Right cardiac atrium (tissue), 5 donors: ENCODE results near the gene PLK3. TPM values are rescaled to one million over a fixed set of nuclear protein-coding genes. Genes with fewer than 3 reads are reported as not detected.
A peak's percentile ranks its signal among the peaks of the same experiment; 100 is the strongest.

Experiments
- ATAC-seq, 2 donors: fragments of 200-7000 bp; cut with Tn5 transposase; one replicate each; pipeline versions ENCODE4 v1.8.0 to v1.9.1; 2020; ENCODE audit warnings: moderate library complexity in 2 of 2, mild to moderate bottlenecking in 1 of 2
- DNase-seq, 3 donors: peaks; one replicate each; pipeline ENCODE4 v3.0.0-alpha.2; 2020
- H3K27ac ChIP-seq: one replicate; pipeline ENCODE4 v1.5.1; 2013; ENCODE audit warnings: mild to moderate bottlenecking, low read length, control low read depth, moderate library complexity
- H3K27me3 ChIP-seq: one replicate; pipeline ENCODE4 v1.6.1; 2013; ENCODE audit not compliant: control insufficient read depth, insufficient read depth
- H3K4me1 ChIP-seq: one replicate; pipeline ENCODE4 v1.6.1; 2013; ENCODE audit warnings: low read length; ENCODE audit not compliant: control insufficient read depth, insufficient read depth
- H3K4me3 ChIP-seq: one replicate; pipeline ENCODE4 v1.5.1; 2013; ENCODE audit warnings: low read length, control low read depth
- H3K9me3 ChIP-seq: one replicate; pipeline ENCODE4 v1.6.1; 2013; ENCODE audit warnings: low read length; ENCODE audit not compliant: control insufficient read depth
- WGBS: extraction: QIAGEN DNeasy Blood & Tissue Kit; methylation state at CpG from one replicate; pipeline ENCODE4 v1.1.7; 2013; 5-methylcytosine and 5-hydroxymethylcytosine counted together
- intact Hi-C, 4 donors: fragments of 100-400 bp; cut with DNase I; formaldehyde crosslinking; loops; one replicate each; pipeline versions ENCODE4 v1.11.0 to v1.14.0; 2022 to 2023
- polyA plus RNA-seq: library from polyadenylated mRNA; stranded (reverse); fragments of 200-250 nt; gene quantifications from one replicate; pipeline ENCODE4 v1.2.3, GENCODE V29; 2013
- total RNA-seq, 4 donors: library from RNA; stranded (reverse); fragmentation: NEBNext Ultra II Directional; extraction: Animal tissue kit (Norgen Biotek cat#: 25700); gene quantifications; one replicate each; pipeline ENCODE4 v1.2.1, GENCODE V29; 2021
- donor health status: healthy with polysubstance abuse.
- donor health status: DM: no; HTN: yes; CAD: no.
- donor health status: DM: no; HTN: no; CAD: no.
- donor health status: DM: no; HTN: yes; CAD: no; lungs with severe emphysema.
- donor health status: DM: yes; HTN: yes; CAD: no.

PLK3 gene
- total and polyA plus RNA-seq, 5 donors: 6.0 to 11.4 (median 8.2) TPM

DNA sequence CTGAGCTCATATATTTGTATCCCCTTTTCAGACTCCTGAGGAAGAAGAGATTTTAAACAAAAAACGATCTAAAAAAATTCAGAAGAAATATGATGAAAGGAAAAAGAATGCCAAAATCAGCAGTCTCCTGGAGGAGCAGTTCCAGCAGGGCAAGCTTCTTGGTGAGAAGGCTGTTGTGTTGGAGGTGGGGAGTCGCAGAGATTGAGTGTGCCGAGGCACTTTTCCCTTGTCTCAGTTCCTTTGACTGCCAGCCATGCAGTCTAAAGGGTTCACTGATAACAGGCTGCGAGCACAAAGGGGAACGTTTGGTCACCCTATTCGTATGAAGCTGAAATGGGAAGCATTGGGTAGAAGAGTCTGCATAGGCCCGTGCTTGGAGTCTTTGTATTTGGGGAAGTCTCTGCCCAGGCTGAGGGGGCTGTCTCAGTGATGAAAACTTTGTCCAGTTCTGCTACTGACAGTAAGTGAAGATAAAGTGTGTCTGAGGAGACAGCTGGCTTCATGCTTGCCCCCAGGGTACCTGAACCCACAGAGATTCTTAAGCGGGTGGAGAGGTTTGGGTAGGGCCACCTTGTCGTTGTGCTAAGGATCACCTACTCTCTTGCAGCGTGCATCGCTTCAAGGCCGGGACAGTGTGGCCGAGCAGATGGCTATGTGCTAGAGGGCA is 22.1 kb upstream of the PLK3 start:
- DNase-seq (peak in 1 of 3 donors; percentile 22), ATAC-seq (no peak)
- Histone ChIP-seq H3K27ac (no peak overlapping the region), H3K4me1 (no peaks in the 10 kb centered on the region), H3K4me3 (no peak overlapping the region), H3K9me3 (no peaks in the 10 kb centered on the region), H3K27me3 (no peaks in the 10 kb centered on the region)
- intact Hi-C loops: no loop called here
- 63% methylated on average over 13 of the region's 13 CpGs for whole genome bisulfite sequencing

DNA sequence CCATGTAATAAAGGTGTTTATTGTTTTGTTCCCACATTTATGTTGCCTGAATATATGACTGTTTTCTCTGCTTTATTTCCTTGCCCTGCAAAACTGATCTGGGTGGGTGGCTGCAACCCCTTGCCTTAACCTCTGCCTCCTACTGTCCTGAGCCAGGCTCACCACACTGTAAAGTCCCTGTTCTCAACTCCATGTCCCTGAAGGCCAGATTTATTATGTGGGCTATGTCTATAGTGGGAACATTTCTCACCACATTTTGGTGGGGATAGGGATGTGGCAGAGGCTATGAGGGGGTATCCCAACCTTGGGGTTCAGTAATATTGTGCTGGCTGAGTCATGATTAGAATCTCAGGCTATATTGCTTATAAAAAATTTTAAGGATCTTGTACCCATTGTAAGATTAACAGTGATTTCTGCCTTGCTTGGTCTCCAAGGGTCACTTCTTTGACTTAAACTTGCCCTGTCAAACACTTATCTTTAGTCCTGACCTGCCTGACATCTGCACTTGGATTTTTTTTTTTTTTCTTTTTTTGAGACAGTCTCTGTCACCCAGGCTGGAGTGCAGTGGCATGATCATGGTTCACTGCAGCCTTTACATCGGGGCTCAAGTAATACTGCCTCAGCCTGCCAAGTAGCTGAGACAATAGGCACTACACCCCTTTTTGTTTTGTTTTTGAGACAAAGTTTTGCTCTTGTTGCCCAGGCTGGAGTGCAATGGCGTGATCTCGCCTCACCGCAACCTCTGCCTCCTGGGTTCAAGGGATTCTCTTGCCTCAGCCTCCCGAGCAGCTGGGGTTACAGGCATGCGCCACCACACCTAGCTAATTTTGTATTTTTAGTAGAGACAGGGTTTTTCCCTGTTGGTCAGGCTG is 21.2 kb upstream of the PLK3 start:
- ATAC-seq: no peak
- WGBS: 93% methylated on average over 6 of the region's 6 CpGs
- peak in 1 of 3 donors; percentile 1 for DNase-seq
- Histone ChIP-seq H3K4me1 (no peaks in the 10 kb centered on the region), H3K27me3 (no peaks in the 10 kb centered on the region), H3K9me3 (no peaks in the 10 kb centered on the region), H3K4me3 (no peak overlapping the region), H3K27ac (no peak overlapping the region)
- intact Hi-C loops: no loop called here

DNA sequence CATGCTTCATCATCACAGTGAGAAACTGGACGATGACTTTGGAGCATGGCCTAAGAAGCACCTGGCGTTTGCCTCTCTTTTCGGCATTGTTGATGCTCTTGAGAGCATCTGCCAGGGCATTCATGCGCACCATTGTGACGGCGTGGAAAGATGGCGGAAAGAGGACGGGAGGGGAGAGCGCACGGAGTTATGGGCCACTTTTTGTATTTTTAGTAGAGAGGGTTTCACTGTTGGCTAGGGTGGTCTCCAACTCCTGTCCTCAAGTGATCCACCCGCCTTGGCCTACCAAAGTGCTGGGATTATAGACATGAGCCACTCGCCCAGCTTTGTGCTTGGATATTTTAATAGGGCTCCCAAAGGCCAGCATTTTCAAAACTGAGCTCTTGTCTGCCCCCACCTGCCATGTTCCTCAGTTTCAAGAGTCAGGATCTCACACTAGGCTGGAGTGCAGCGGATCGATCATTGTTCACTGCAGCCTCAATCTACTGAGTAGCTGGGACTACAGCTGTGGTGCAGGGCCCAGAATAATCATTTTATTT is 19.5 kb upstream of the PLK3 start:
- intact Hi-C loops: loop anchor here in 1 of 4 donors (10.0 kb wide), 1 partner anchor 54 kb away; no protein-coding TSS in a partner anchor
- 91% methylated on average over 14 of the region's 14 CpGs for WGBS
- H3K9me3 ChIP-seq: no peaks in the 10 kb centered on the region
- peaks cover 2% of the 10 kb centered on the region for H3K4me1 ChIP-seq
- no peak for ATAC-seq
- no peak overlapping the region for H3K27ac ChIP-seq
- H3K4me3 ChIP-seq: no peak overlapping the region
- no peaks in the 10 kb centered on the region for H3K27me3 ChIP-seq
- peak in 1 of 3 donors; percentile 16 for DNase-seq

DNA sequence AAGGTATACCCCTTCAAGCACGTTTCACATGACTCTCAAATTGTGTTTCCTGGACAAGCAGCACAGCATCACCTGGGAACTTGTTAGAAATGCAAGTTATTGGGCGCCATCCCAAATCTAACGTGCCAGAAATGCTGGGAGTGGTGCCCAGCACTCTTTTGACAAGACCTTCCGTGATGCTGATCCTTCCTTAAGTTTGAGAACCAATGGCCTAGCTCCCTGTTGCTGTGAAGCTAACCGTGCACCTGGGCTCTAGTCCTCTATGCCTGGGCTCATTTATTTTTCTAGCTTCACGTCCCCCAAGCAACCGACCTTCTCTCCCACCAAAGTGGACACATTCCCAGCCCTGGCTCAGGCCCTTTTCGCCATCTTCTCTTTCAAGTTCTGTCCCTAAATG is 16.5 kb upstream of the PLK3 start:
- intact Hi-C loops: loop anchor here in 1 of 4 donors (10.0 kb wide), 1 partner anchor 51 kb away; no protein-coding TSS in a partner anchor
- peak in 1 of 3 donors; percentile 24 for DNase-seq
- no peaks in the 10 kb centered on the region for H3K27me3 ChIP-seq
- 44% methylated on average over 8 of the region's 8 CpGs for WGBS
- ATAC-seq: no peak
- peaks cover 2% of the 10 kb centered on the region for H3K4me1 ChIP-seq
- no peak overlapping the region for H3K27ac ChIP-seq
- H3K4me3 ChIP-seq: peak overlapping the region; percentile 55
- no peaks in the 10 kb centered on the region for H3K9me3 ChIP-seq

DNA sequence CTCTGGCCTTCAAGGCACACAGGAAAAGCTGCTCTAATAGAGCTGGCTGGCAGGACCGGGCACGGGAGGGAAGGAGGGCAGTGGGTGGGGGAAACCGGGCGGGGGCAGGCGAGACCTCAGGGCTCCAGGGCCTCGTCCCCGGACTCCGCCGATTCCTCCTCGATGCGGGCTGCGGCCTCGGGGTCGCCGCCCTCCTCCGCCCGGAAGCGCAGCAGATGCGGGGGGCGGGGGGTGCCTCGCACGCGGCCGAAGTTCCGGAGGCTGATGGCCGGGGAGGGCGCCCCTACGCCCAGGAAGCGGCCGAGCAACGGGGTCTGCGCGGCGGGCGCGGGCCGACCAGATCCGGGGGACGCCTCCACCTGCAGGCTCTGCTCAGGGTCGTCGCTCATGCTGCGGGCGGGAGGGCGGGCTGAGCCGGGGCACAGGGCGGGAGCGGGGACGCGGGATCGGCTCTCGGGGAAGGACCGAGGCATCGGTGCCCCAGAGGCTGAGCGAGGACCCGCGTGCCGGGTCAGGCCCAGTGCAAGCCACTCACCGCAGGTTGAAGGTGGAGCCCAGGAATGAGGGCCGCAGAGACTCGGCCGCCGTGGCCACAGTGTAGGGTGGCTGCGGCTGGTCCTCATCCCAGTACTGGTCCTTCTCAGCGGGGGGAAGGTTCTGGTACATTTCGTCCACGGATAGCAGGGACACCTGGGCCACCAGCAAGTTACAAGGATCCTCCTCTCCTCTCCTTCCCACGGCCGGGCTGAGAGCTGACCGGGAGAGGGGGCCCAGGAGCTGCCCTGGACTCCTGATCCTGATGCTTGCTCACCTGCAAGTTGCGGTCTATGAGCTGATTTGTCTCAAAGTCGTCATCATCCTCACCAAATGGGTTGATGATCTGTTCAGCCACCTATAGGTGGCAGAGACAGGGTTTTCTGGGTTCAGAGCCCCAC is 15.8 kb upstream of the PLK3 start:
- DNase-seq: peak in 2 of 3 donors; percentile 74 to 77

DNA sequence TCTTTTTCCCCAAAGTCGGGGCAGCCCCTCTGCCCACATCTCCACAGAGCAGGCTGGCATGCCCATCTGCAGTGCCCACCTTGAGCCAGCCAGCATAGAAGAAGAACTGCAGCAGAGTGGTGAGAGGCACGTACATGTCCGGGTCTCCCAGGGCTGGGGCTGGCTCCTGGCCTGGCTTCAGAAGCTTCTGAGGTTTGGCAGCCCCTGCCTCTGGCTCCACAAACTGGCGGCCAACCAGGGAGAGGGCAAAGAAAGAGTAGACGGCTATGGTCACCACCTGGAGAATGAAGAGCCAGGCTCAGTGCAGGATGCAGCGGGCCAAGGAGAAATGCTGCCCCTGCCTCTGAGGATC is 15.2 kb upstream of the PLK3 start:
- 82% methylated on average over 6 of the region's 6 CpGs for WGBS
- Histone ChIP-seq H3K9me3 (no peaks in the 10 kb centered on the region), H3K4me3 (no peak overlapping the region), H3K4me1 (peaks cover 2% of the 10 kb centered on the region), H3K27me3 (no peaks in the 10 kb centered on the region), H3K27ac (no peak overlapping the region)
- ATAC-seq (no peak), DNase-seq (peak in 1 of 3 donors; percentile 27)
- intact Hi-C loops: loop anchor here in 2 of 4 donors (5.0 to 10.0 kb wide), 2 partner anchors 50 to 52 kb away; no protein-coding TSS in a partner anchor

More for the DNA sequence above, 15.8 kb upstream of the PLK3 start:
- H3K9me3 ChIP-seq: no peaks in the 10 kb centered on the region
- intact Hi-C loops: loop anchor here in 2 of 4 donors (5.0 to 10.0 kb wide), 2 partner anchors 50 to 53 kb away; no protein-coding TSS in a partner anchor
- ATAC-seq: peak; percentile 23
- H3K27ac ChIP-seq: no peak overlapping the region
- 7% methylated on average over 71 of the region's 71 CpGs for WGBS
- H3K4me3 ChIP-seq: peak overlapping the region; percentile 55
- no peaks in the 10 kb centered on the region for H3K27me3 ChIP-seq
- peaks cover 2% of the 10 kb centered on the region for H3K4me1 ChIP-seq

DNA sequence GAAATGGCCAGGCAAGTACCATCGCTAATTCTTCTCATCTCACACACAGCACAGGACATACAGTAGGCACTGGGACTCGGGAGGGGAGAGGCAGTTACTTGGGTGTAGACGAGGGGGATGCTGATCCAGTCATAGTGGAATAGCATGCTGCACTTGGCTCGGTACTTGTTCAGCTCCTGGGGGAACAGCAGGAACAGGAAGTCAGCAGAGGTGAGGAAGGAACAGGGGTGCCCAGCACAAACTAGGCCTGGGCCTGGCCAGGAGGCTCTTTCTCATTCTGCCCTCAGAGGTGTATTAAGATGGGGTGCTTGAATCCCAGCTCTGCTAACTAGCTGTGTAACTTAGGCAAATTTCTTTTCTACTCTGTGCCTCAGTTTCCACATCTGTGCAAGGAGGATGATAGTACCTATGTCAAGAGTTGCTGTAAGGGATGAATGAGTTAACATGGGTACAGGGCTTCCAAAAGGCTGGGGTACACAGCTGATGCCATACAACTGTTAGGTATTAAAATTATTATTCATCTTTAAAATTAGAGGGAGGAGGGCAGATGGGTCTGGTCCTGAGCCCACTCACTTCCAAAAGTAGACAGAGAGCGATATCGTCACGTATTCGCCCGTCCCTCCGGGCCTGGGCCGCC is 14.6 kb upstream of the PLK3 start:
- peak overlapping the region; percentile 2 for H3K4me3 ChIP-seq

DNA sequence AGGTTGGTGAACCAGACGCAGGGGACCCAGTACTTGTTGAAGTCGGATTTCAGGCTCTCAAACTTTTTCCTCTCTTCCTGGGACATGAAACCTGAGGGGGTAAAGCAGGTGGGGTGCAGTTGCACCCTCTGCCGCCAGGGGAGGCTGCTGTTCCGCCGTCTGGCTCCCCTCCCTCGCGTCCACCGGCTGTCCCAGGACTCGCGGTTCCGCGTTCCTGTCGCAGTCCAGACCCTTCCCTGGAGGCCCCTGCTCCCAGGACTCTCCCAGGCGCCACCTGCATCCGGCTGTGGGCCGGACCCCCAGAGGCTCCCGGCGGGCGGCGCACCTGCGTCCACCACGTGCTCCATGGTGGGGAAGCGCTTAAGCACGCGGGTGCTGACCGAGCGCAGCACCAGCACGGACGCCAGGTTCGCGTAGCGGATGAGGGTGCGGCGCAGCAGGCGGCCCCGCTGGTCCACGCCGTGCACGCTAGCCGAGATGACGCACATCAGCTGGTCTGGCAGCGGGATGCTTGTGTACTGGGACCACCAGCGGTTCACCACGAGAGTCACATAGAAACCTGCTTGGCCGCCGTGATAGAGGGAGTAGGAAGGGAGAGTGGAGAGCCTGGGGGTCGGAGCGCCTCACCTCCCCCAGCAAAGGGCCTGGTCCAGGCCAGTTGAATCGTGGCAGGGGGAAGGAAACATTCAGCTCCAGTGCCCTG is 13.9 kb upstream of the PLK3 start:
- ATAC-seq: peak; percentile 70 to 77
- DNase-seq: peak; percentile 68 to 89 (median 84)
- Histone ChIP-seq H3K27ac (no peak overlapping the region), H3K9me3 (no peaks in the 10 kb centered on the region), H3K4me1 (peaks cover 2% of the 10 kb centered on the region), H3K27me3 (no peaks in the 10 kb centered on the region), H3K4me3 (peak overlapping the region; percentile 2)
- 4% methylated on average over 49 of the region's 49 CpGs for WGBS
- intact Hi-C loops: loop anchor here in 2 of 4 donors (5.0 to 10.0 kb wide), 2 partner anchors 49 to 51 kb away; no protein-coding TSS in a partner anchor

More for the DNA sequence above, 14.6 kb upstream of the PLK3 start:
- DNase-seq (peak in 1 of 3 donors; percentile 36), ATAC-seq (no peak)
- no peaks in the 10 kb centered on the region for H3K9me3 ChIP-seq
- peaks cover 2% of the 10 kb centered on the region for H3K4me1 ChIP-seq
- no peak overlapping the region for H3K27ac ChIP-seq
- WGBS: 38% methylated on average over 11 of the region's 11 CpGs
- H3K27me3 ChIP-seq: no peaks in the 10 kb centered on the region
- intact Hi-C loops: loop anchor here in 2 of 4 donors (5.0 to 10.0 kb wide), 2 partner anchors 49 to 52 kb away; no protein-coding TSS in a partner anchor

DNA sequence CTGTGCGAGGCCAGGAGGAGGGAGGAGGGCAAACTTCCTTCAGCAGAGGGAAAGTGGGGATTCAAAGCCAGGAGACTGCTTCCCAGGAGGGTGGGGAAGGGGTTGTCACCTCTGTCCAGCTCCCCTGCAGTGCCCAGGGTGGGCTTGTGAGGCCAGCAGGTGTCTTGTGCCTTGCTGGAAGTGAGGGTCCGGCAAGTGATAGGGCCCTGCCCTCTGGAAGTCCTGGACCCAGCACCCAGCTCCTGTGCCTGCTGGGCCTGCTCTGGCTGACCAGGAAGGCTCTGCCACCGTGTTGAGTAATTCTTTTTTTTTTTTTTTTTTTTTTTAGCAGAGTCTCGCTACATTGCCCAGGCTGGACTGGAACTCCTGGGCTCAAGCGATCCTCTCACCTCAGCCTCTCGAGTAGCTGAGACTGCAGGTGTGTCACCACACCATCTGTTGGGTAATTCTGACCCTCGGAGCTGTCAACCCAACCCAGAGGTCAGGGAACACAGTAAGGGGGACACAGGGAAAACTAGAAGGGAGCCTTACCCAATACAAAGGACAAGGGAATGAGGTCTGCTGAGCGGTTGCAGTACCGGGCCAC is 13.2 kb upstream of the PLK3 start:
- Histone ChIP-seq H3K4me3 (no peak overlapping the region), H3K27me3 (no peaks in the 10 kb centered on the region), H3K4me1 (peaks cover 2% of the 10 kb centered on the region), H3K9me3 (no peaks in the 10 kb centered on the region), H3K27ac (no peak overlapping the region)
- ATAC-seq: no peak
- intact Hi-C loops: loop anchor here in 2 of 4 donors (5.0 to 10.0 kb wide), 2 partner anchors 48 to 50 kb away; no protein-coding TSS in a partner anchor
- 81% methylated on average over 9 of the region's 9 CpGs for WGBS
- peak in 1 of 3 donors; percentile 48 for DNase-seq
